Mesodermal cell (in vitro differentiated cells): Measurements from ENCODE around the gene CD3D.

ENCODE experiments used
- H3K27ac ChIP-seq: 2 replicates; pipeline ENCODE4 v1.7.0; 2013; ENCODE audit warnings: mild to moderate bottlenecking, low read depth, low read length, moderate library complexity; ENCODE audit not compliant: severe bottlenecking
- H3K36me3 ChIP-seq: 2 replicates; pipeline ENCODE4 v1.7.1; 2013; ENCODE audit warnings: mild to moderate bottlenecking, low read length, moderate library complexity; ENCODE audit not compliant: control insufficient read depth, insufficient read depth
- H3K4me1 ChIP-seq: one replicate; pipeline ENCODE4 v1.7.1; 2013; ENCODE audit warnings: mild to moderate bottlenecking, low read length; ENCODE audit not compliant: insufficient read depth, control insufficient read depth, poor library complexity, severe bottlenecking
- H3K4me3 ChIP-seq: 2 replicates; pipeline ENCODE4 v1.7.0; 2013; ENCODE audit warnings: low read length, control low read depth, mild to moderate bottlenecking; ENCODE audit not compliant: insufficient read depth, poor library complexity, severe bottlenecking; ENCODE audit errors: extremely low read depth
- H3K9me3 ChIP-seq: 2 replicates; pipeline ENCODE4 v1.7.1; 2013; ENCODE audit warnings: mild to moderate bottlenecking, low read length, moderate library complexity; ENCODE audit not compliant: control insufficient read depth
- WGBS, 2 experiments: methylation state at CpG; one replicate each; pipeline ENCODE4 v1.1.5; 2013; ENCODE audit warnings: missing lambda C conversion rate in 2 of 2; ENCODE audit not compliant: insufficient coverage in 2 of 2; 5-methylcytosine and 5-hydroxymethylcytosine counted together

The CD3D gene

GRCh38 chr11:118304227-118304567, 38.3 kb downstream of the CD3D start:
- WGBS, 2 experiments = no CpG with 5 or more reads among the region's 1 CpG
- Histone ChIP-seq H3K27ac (no peak overlapping the region), H3K9me3 (no peaks in the 10 kb centered on the region), H3K4me1 (no peaks in the 10 kb centered on the region), H3K36me3 (no peaks in the 10 kb centered on the region), H3K4me3 (no peak overlapping the region)

GRCh38 chr11:118301600-118302195, 40.8 kb downstream of the CD3D start:
- 61 to 82% methylated on average over 6 to 8 of the region's 8 CpGs for WGBS, 2 experiments
- H3K4me3 ChIP-seq = no peak overlapping the region
- H3K36me3 ChIP-seq = no peaks in the 10 kb centered on the region
- no peaks in the 10 kb centered on the region for H3K4me1 ChIP-seq
- no peak overlapping the region for H3K27ac ChIP-seq
- H3K9me3 ChIP-seq = no peaks in the 10 kb centered on the region

- Histone ChIP-seq H3K4me3 (no peak overlapping the region), H3K4me1 (no peaks in the 10 kb centered on the region), H3K9me3 (no peaks in the 10 kb centered on the region), H3K36me3 (no peaks in the 10 kb centered on the region), H3K27ac (no peak overlapping the region)
- WGBS, 2 experiments = 88 to 93% methylated on average over 2 of the region's 3 CpGs
Observed at GRCh38 chr11:118295815-118296454, 46.6 kb downstream of the CD3D start.

GRCh38 chr11:118295199-118295598, 47.3 kb downstream of the CD3D start:
- Histone ChIP-seq H3K36me3 (no peaks in the 10 kb centered on the region), H3K4me1 (no peaks in the 10 kb centered on the region), H3K9me3 (no peaks in the 10 kb centered on the region), H3K4me3 (no peak overlapping the region), H3K27ac (no peak overlapping the region)
- 61 to 82% methylated on average over 4 to 5 of the region's 5 CpGs for WGBS, 2 experiments

GRCh38 chr11:118294053-118294452, 48.5 kb downstream of the CD3D start:
- Histone ChIP-seq H3K36me3 (no peaks in the 10 kb centered on the region), H3K9me3 (no peaks in the 10 kb centered on the region), H3K4me3 (no peak overlapping the region), H3K4me1 (no peaks in the 10 kb centered on the region), H3K27ac (no peak overlapping the region)
- no CpG with 5 or more reads among the region's 2 CpGs for WGBS, 2 experiments

- Histone ChIP-seq H3K4me1 (no peaks in the 10 kb centered on the region), H3K36me3 (no peaks in the 10 kb centered on the region), H3K27ac (no peak overlapping the region), H3K4me3 (no peak overlapping the region), H3K9me3 (no peaks in the 10 kb centered on the region)
- WGBS, 2 experiments = 91 to 94% methylated on average over 2 to 6 of the region's 9 CpGs
Observed at GRCh38 chr11:118291477-118292135, 50.9 kb downstream of the CD3D start.

- Histone ChIP-seq H3K36me3 (no peaks in the 10 kb centered on the region), H3K9me3 (no peaks in the 10 kb centered on the region), H3K27ac (no peak overlapping the region), H3K4me1 (no peaks in the 10 kb centered on the region), H3K4me3 (no peak overlapping the region)
- WGBS, 2 experiments = 31 to 35% methylated on average over 8 to 9 of the region's 9 CpGs
Observed at GRCh38 chr11:118290923-118291322, 51.6 kb downstream of the CD3D start.

- no peak overlapping the region for H3K4me3 ChIP-seq
- H3K36me3 ChIP-seq = no peaks in the 10 kb centered on the region
- no peak overlapping the region for H3K27ac ChIP-seq
- no peaks in the 10 kb centered on the region for H3K9me3 ChIP-seq
- no peaks in the 10 kb centered on the region for H3K4me1 ChIP-seq
Observed at GRCh38 chr11:118289401-118289800, 53.1 kb downstream of the CD3D start.
